GM12878 (cell line): ENCODE results near the gene UVRAG. TPM values are rescaled to one million over a fixed set of nuclear protein-coding genes. Genes with fewer than 3 reads are reported as not detected.

ENCODE experiments used
- ATAC-seq: fragments of 200-7000 bp; cut with Tn5 transposase; 3 replicates; pipeline ENCODE4 v1.9.1; 2020; ENCODE audit warnings: mild to moderate bottlenecking, moderate library complexity
- BruUV-seq: library from RNA; stranded (reverse); fragments of 400-500 nt; replicated peaks from 2 replicates; lab custom pipeline; 2021; lab: Mats Ljungman, UMichigan
- CTCF ChIA-PET: fragments of 300-600 bp; sonication (Branson Sonifier 250); formaldehyde crosslinking; extraction: SDS; loops from one replicate; lab custom pipeline; 2021; ENCODE audit warnings: inconsistent platforms; lab: Yijun Ruan, JAX
- POLR2A ChIA-PET: fragments of 350-600 bp; formaldehyde crosslinking; extraction: SDS; loops from one replicate; lab custom pipeline; 2021; ENCODE audit warnings: inconsistent platforms; lab: Charles Lee
- RAD21 ChIA-PET: fragments of 300-600 bp; sonication (Branson Sonifier 250); formaldehyde crosslinking; loops from one replicate; lab custom pipeline; 2023; ENCODE audit warnings: antibody characterized with exemption; ENCODE audit not compliant: unreplicated experiment; lab: Charles Lee
- SMC1A ChIA-PET: fragments of 300-600 bp; sonication (Branson Sonifier 250); formaldehyde crosslinking; loops from one replicate; lab custom pipeline; 2023; ENCODE audit not compliant: unreplicated experiment, uncharacterized antibody; lab: Charles Lee
- DNase-seq: peaks from one replicate; pipeline ENCODE4 v3.0.0-alpha.2; 2011; ENCODE audit warnings: low read depth, low spot score
- FAIRE-seq: peaks from 3 replicates; lab custom pipeline; 2011; peaks lifted over from hg19 to GRCh38; lab: Jason Lieb, UNC
- H2AFZ ChIP-seq: 2 replicates; pipeline ENCODE4 v1.6.0; 2011; ENCODE audit warnings: low read depth, low read length, control low read depth; ENCODE audit not compliant: control insufficient read depth
- H3K27ac ChIP-seq: 2 replicates; pipeline ENCODE4 v1.5.1; 2011; ENCODE audit warnings: control low read depth; ENCODE audit not compliant: control insufficient read depth, insufficient read depth
- H3K27me3 ChIP-seq, 2 experiments: replicated peaks in 1 of 2; 2 replicates each; pipeline versions ENCODE4 v1.6.0 to v1.6.1; 2011; ENCODE audit warnings: low read length in 1 of 2; ENCODE audit not compliant: control insufficient read depth in 2 of 2, insufficient read depth in 2 of 2
- H3K36me3 ChIP-seq, 2 experiments: 2 replicates each; pipeline ENCODE4 v1.5.1; 2011; ENCODE audit warnings: low read length in 1 of 2; ENCODE audit not compliant: control insufficient read depth in 2 of 2, insufficient read depth in 2 of 2
- H3K4me1 ChIP-seq: 2 replicates; pipeline ENCODE4 v1.6.1; 2011; ENCODE audit warnings: mild to moderate bottlenecking, low read length, moderate library complexity, mixed read lengths; ENCODE audit not compliant: control insufficient read depth, insufficient read depth
- H3K4me2 ChIP-seq: 2 replicates; pipeline ENCODE4 v1.6.0; 2011; ENCODE audit warnings: control low read depth; ENCODE audit not compliant: control insufficient read depth, insufficient read depth
- H3K4me3 ChIP-seq: fragments of 200-600 bp; sonication (generic); 2 replicates; pipeline ENCODE4 v1.5.1; 2016
- H3K79me2 ChIP-seq: 2 replicates; pipeline ENCODE4 v1.6.0; 2011; ENCODE audit warnings: low read length; ENCODE audit not compliant: control insufficient read depth, insufficient read depth
- H3K9ac ChIP-seq: 2 replicates; pipeline ENCODE4 v1.8.0; 2011; ENCODE audit warnings: low read length, control low read depth, mixed read lengths; ENCODE audit not compliant: control insufficient read depth, insufficient read depth
- H3K9me3 ChIP-seq: replicated peaks from 3 replicates; pipeline ENCODE4 v1.5.1; 2011; ENCODE audit warnings: mild to moderate bottlenecking, low read length; ENCODE audit not compliant: control insufficient read depth, insufficient read depth
- H4K20me1 ChIP-seq: 2 replicates; pipeline ENCODE4 v1.6.0; 2011; ENCODE audit not compliant: control insufficient read depth, insufficient read depth
- BACH1 ChIP-seq: fragments of 450-650 bp; IDR thresholded peaks from 2 replicates; pipeline ENCODE4 v1.6.1; 2017; ENCODE audit warnings: mild to moderate bottlenecking, borderline replicate concordance
- CREB1 ChIP-seq: IDR thresholded peaks from 2 replicates; pipeline ENCODE4 v1.6.1; 2012; ENCODE audit warnings: low read depth, mild to moderate bottlenecking, inconsistent platforms
- ETV6 ChIP-seq, 2 experiments: fragments of 450-650 bp in 1 of 2; IDR thresholded peaks in 1 of 2; conservative IDR thresholded peaks in 1 of 2; 2 replicates each; pipeline ENCODE4 v1.6.1; 2014; ENCODE audit warnings: antibody characterized with exemption in 1 of 2, borderline replicate concordance in 1 of 2, low read depth in 1 of 2, mild to moderate bottlenecking in 1 of 2, moderate library complexity in 1 of 2
- FOXM1 ChIP-seq: IDR thresholded peaks from 2 replicates; pipeline ENCODE4 v1.6.1; 2012; ENCODE audit warnings: low read depth, mild to moderate bottlenecking, inconsistent platforms, low read length, moderate library complexity
- GATAD2B ChIP-seq: fragments of 450-650 bp; conservative IDR thresholded peaks from 2 replicates; pipeline ENCODE4 v1.6.1; 2017; ENCODE audit warnings: low read depth, mild to moderate bottlenecking, moderate library complexity
- HDAC2 ChIP-seq: fragments of 200-600 bp; sonication (generic); IDR thresholded peaks from 2 replicates; pipeline ENCODE4 v1.6.1; 2017
- IRF4 ChIP-seq: IDR thresholded peaks from 2 replicates; pipeline ENCODE4 v1.6.1; 2011; ENCODE audit warnings: low read depth, low read length
- MTA3 ChIP-seq: IDR thresholded peaks from 2 replicates; pipeline ENCODE4 v1.6.1; 2012; ENCODE audit warnings: low read length, inconsistent platforms, borderline replicate concordance
- NR2F1 ChIP-seq: fragments of 450-650 bp; conservative IDR thresholded peaks from 2 replicates; pipeline ENCODE4 v1.6.1; 2017; ENCODE audit warnings: mild to moderate bottlenecking
- RB1 ChIP-seq: fragments of 450-650 bp; formaldehyde crosslinking; IDR thresholded peaks from 2 replicates; pipeline ENCODE4 v1.6.1; 2017; ENCODE audit warnings: mild to moderate bottlenecking, borderline replicate concordance
- RBBP5 ChIP-seq: fragments of 200-600 bp; sonication (generic); conservative IDR thresholded peaks from 2 replicates; pipeline ENCODE4 v1.6.1; 2016
- SP1 ChIP-seq: IDR thresholded peaks from one replicate; pipeline ENCODE4 v1.6.1; 2011; ENCODE audit warnings: low read depth, low read length
- SPI1 ChIP-seq: IDR thresholded peaks from 2 replicates; pipeline ENCODE4 v1.6.1; 2011; ENCODE audit warnings: low read depth, mild to moderate bottlenecking, low read length, moderate library complexity, borderline replicate concordance; ENCODE audit not compliant: insufficient read depth
- SREBF1 ChIP-seq: IDR thresholded peaks from 2 replicates; pipeline ENCODE4 v1.6.1; 2012; ENCODE audit warnings: mild to moderate bottlenecking, low read length
- TCF3 ChIP-seq: IDR thresholded peaks from 2 replicates; pipeline ENCODE4 v1.6.1; 2012; ENCODE audit warnings: low read depth, mild to moderate bottlenecking, low read length, borderline replicate concordance; ENCODE audit not compliant: insufficient read depth
- YBX1 ChIP-seq: fragments of 450-650 bp; IDR thresholded peaks from 2 replicates; pipeline ENCODE4 v1.6.1; 2016; ENCODE audit warnings: antibody characterized with exemption
- YY1 ChIP-seq: IDR thresholded peaks from 2 replicates; pipeline ENCODE4 v1.6.1; 2011; ENCODE audit warnings: low read depth, mild to moderate bottlenecking, low read length
- WGBS: methylation state at CpG from one replicate; pipeline ENCODE4 v1.1.6; 2016; ENCODE audit warnings: low lambda C conversion rate; ENCODE audit not compliant: insufficient replicate concordance, insufficient coverage; ENCODE audit errors: missing lambda C conversion rate; 5-methylcytosine and 5-hydroxymethylcytosine counted together
- in situ Hi-C: fragments of 300-500 bp; cut with MboI; formaldehyde crosslinking; loops from 9 replicates; pipeline ENCODE4 v1.14.3; 2018; ENCODE audit warnings: mixed read lengths
- intact Hi-C: fragments of 100-400 bp; cut with micrococcal nuclease; formaldehyde crosslinking; loops from one replicate; pipeline ENCODE4 v1.14.2; 2022; ENCODE audit not compliant: unreplicated experiment
- polyA plus RNA-seq, 11 experiments: library from polyadenylated mRNA; depleted of rRNA in 4 of 11; unstranded in 6 of 11; stranded (reverse) in 5 of 11; fragments of >200 nt; fragmentation: Nextera tagmentation in 4 of 11; fragmentation: Illumina TruSeq in 1 of 11; extraction: Ambion mirVana in 4 of 11; extraction: Trizol in 1 of 11; gene quantifications; 1 replicate in 1 of 11; 2 replicates in 10 of 11; pipeline versions ENCODE4 v1.2.1 to v1.2.3, GENCODE V29; 2011 to 2016; ENCODE audit warnings: inconsistent platforms in 2 of 11, missing spikeins in 2 of 11, low read depth in 1 of 11
- total RNA-seq, 4 experiments: library from RNA; depleted of rRNA in 3 of 4; stranded (reverse); fragments of >200 nt in 3 of 4; fragmentation: Illumina TruSeq in 1 of 4; extraction: Trizol in 1 of 4; gene quantifications; 2 replicates each; pipeline versions ENCODE4 v1.2.1 to v1.2.3, GENCODE V29; 2013 to 2021
- TF ChIP-seq, protein P1 (sequence below): fragments of 450-650 bp; formaldehyde crosslinking; IDR thresholded peaks from 2 replicates; pipeline ENCODE4 v1.4.0; 2020; ENCODE audit warnings: mild to moderate bottlenecking, moderate library complexity
- TF ChIP-seq, protein P2 (sequence below): IDR thresholded peaks from 2 replicates; pipeline ENCODE4 v1.6.1; 2012; ENCODE audit warnings: mild to moderate bottlenecking, low read depth, low read length

Gene UVRAG
- total and polyA plus RNA-seq, 10 of the 15 experiments (the other 5 are each of a cell fraction or from before 2014, with no cell fraction given) = 7.0 to 43.4 (median 37.0) TPM

DNA sequence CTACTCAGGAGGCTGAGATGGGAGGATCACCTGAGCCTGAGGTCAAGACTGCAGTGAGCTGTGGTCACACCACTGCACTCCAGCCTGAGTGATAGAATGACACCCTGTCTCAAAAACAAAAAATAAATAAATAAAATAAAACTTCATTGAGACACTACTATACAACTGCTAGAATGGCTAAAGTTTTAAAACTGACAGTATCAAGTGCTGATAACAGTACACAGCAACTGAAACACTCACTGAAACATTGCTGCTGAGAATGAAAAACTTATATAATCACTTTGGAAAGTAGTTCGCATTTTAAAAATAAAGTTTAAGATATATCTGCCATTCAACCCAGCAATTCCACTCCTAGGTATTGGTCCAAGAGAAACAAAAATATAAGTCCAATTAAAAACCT, 290.6 kb downstream of the UVRAG start (continued):
- TF ChIP-seq, protein P1, sequence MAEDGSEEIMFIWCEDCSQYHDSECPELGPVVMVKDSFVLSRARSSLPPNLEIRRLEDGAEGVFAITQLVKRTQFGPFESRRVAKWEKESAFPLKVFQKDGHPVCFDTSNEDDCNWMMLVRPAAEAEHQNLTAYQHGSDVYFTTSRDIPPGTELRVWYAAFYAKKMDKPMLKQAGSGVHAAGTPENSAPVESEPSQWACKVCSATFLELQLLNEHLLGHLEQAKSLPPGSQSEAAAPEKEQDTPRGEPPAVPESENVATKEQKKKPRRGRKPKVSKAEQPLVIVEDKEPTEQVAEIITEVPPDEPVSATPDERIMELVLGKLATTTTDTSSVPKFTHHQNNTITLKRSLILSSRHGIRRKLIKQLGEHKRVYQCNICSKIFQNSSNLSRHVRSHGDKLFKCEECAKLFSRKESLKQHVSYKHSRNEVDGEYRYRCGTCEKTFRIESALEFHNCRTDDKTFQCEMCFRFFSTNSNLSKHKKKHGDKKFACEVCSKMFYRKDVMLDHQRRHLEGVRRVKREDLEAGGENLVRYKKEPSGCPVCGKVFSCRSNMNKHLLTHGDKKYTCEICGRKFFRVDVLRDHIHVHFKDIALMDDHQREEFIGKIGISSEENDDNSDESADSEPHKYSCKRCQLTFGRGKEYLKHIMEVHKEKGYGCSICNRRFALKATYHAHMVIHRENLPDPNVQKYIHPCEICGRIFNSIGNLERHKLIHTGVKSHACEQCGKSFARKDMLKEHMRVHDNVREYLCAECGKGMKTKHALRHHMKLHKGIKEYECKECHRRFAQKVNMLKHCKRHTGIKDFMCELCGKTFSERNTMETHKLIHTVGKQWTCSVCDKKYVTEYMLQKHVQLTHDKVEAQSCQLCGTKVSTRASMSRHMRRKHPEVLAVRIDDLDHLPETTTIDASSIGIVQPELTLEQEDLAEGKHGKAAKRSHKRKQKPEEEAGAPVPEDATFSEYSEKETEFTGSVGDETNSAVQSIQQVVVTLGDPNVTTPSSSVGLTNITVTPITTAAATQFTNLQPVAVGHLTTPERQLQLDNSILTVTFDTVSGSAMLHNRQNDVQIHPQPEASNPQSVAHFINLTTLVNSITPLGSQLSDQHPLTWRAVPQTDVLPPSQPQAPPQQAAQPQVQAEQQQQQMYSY (CRISPR knock-in tag) = no peak
- no peak for TF ChIP-seq CREB1
- no peak for TF ChIP-seq HDAC2
- TF ChIP-seq ETV6 (conservative IDR thresholded peaks at IDR 0.05 in 1 of 2, IDR thresholded peaks at IDR 0.05 in 1 of 2; ENCODE audit: borderline replicate concordance in 1 of 2, low read depth in 1 of 2) = no peak
- TF ChIP-seq FOXM1 = no peak
- TF ChIP-seq RB1 = no peak
- no peak for TF ChIP-seq MTA3

DNA sequence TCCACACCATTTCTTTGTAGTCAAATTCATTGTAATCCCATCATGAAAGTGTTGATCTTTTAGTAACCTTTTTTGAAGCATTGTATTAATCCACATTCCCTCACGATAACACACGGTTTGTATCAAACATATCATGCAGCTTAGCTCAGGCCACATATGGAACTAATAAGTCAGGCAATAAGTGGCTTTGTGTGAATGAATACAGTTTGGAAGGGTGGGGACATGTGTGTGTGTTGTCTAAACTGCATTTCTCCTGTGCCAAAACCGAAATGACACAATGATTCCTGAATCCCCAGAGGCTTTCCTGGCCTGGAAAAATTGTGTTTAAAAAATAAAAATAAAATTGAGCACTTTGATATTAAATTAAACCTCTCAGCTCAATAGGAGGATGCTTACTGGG, 293.0 kb downstream of the UVRAG start:
- H2AFZ ChIP-seq = no peak overlapping the region
- in situ Hi-C loops (no loop called here), intact Hi-C loops (no loop called here)
- ChIA-PET POLR2A (no interaction called here), SMC1A (interaction anchor here (1.1 to 1.3 kb wide), 3 partner anchors 10 to 23 kb away, joined by 3 to 5 read pairs (median 3); no protein-coding TSS in a partner anchor), RAD21 (interaction anchor here (1.0 kb wide), 1 partner anchor 44 kb away, joined by 5 read pairs; no protein-coding TSS in a partner anchor), CTCF (interaction anchor here (0.7 kb wide), 1 partner anchor 700 kb away, joined by 3 read pairs; no protein-coding TSS in a partner anchor)
- no peaks in the 10 kb centered on the region for H3K4me1 ChIP-seq
- no peaks in the 10 kb centered on the region for H3K9me3 ChIP-seq
- peak; percentile 59 for FAIRE-seq
- BruUV-seq = TSS peak; percentile 2
- H3K9ac ChIP-seq = no peak overlapping the region
- no peaks in the 10 kb centered on the region for H4K20me1 ChIP-seq
- H3K4me2 ChIP-seq = no peak overlapping the region
- H3K4me3 ChIP-seq = no peak overlapping the region
- H3K27me3 ChIP-seq = no peaks in the 10 kb centered on the region
- 94% methylated on average over 3 of the region's 3 CpGs for WGBS
- no peaks in the 10 kb centered on the region for H3K79me2 ChIP-seq
- H3K27ac ChIP-seq = no peak overlapping the region
- H3K36me3 ChIP-seq = peaks cover 0 to 20% of the 10 kb centered on the region in 2 experiments; a peak in 1 of 4 replicates
- ATAC-seq = no peak
- no peak for DNase-seq
- no peak for TF ChIP-seq RBBP5
- no peak for TF ChIP-seq SPI1
- no peak for TF ChIP-seq YY1
- no peak for TF ChIP-seq SP1
- TF ChIP-seq TCF3 = no peak
- no peak for TF ChIP-seq IRF4
- no peak for TF ChIP-seq GATAD2B
- TF ChIP-seq YBX1 = no peak
- TF ChIP-seq, protein P2, sequence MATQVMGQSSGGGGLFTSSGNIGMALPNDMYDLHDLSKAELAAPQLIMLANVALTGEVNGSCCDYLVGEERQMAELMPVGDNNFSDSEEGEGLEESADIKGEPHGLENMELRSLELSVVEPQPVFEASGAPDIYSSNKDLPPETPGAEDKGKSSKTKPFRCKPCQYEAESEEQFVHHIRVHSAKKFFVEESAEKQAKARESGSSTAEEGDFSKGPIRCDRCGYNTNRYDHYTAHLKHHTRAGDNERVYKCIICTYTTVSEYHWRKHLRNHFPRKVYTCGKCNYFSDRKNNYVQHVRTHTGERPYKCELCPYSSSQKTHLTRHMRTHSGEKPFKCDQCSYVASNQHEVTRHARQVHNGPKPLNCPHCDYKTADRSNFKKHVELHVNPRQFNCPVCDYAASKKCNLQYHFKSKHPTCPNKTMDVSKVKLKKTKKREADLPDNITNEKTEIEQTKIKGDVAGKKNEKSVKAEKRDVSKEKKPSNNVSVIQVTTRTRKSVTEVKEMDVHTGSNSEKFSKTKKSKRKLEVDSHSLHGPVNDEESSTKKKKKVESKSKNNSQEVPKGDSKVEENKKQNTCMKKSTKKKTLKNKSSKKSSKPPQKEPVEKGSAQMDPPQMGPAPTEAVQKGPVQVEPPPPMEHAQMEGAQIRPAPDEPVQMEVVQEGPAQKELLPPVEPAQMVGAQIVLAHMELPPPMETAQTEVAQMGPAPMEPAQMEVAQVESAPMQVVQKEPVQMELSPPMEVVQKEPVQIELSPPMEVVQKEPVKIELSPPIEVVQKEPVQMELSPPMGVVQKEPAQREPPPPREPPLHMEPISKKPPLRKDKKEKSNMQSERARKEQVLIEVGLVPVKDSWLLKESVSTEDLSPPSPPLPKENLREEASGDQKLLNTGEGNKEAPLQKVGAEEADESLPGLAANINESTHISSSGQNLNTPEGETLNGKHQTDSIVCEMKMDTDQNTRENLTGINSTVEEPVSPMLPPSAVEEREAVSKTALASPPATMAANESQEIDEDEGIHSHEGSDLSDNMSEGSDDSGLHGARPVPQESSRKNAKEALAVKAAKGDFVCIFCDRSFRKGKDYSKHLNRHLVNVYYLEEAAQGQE = no peak
- TF ChIP-seq SREBF1 = no peak
- no peak for TF ChIP-seq BACH1
- no peak for TF ChIP-seq NR2F1
